HG03575 (cell line): ENCODE data around the gene MSH3.
"Not testable (repeated sequence)": the region's sequence is repeated elsewhere in the genome, so short reads cannot be mapped to it uniquely, and the experiment has no call there.

Experiments
- ATAC-seq: cut with Tn5 transposase; IDR thresholded peaks from one replicate; pipeline ENCODE4 v1.9.1; 2021; ENCODE audit not compliant: unreplicated experiment, insufficient number of reproducible peaks, low FRiP score; ENCODE audit errors: extremely low read depth

The MSH3 gene

GRCh38 chr5:80777347-80778287 lies 123.2 kb downstream of the MSH3 start:
- no peak for ATAC-seq

DNA sequence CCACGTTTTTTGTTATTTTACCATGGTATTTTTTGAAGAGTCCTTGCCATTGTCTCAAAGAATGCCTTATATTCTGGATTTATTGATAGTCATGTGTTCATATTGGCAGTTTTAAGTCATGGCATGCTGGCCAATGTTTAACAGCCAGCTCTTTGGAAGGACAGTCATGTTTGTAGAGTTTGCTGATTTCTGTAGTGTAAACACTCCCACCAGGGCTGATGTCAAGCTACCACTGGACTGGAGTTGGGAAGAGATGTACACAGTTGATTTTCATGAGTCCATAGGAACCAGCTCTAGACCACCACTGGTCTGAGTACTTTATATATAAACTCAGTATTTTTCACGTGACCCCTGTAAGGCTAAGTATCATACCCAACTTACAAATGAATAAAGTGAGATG lies 125.6 kb downstream of the MSH3 start:
- no peak for ATAC-seq

DNA sequence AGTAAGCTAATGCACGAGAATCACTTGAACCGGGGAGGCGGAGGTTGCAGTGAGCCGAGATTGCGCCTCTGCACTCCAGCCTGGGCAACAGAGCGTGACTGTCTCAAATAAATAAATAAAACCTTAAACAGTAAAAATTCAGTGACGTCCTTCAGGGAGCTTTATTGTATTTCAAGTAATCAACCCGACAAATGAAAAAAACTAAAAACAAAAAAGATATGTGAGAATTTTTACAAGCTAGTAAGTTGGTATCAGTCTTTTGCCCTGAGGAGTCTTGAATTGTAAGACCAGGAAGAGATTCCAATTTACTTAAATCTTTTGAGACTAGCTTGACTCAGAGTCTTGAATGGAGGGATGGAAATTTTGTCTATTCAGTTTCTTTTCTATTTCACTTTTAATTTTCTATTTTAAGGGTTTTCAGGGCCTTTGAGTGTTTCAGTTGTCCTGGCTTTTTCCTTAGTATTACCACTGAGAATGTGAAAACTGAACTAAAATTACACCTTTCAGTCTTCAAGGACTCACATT lies 126.4 kb downstream of the MSH3 start:
- no peak for ATAC-seq

- ATAC-seq = no peak
Measured at GRCh38 chr5:80781356-80781755, 126.9 kb downstream of the MSH3 start.

- no peak for ATAC-seq
Measured at GRCh38 chr5:80782626-80783025, 128.2 kb downstream of the MSH3 start.

DNA sequence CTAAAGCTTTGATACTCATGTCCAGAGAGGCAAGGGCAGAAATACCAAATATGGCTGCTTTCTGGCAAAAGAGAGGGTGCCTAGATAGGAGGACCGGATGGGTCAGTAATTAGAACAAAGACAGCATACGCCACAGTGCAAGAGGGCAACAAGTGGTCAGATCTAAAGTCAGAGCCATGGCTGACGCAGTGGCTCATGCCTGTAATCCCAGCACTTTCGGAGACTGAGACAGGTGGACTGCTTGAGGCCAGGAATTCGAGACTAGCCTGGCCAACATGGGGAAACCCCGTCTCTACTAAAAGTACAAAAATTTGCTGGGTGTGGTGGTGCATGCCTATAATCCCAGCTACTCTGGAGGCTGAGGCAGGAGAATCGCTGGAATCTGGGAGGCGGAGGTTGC lies 129.3 kb downstream of the MSH3 start:
- not testable (repeated sequence) for ATAC-seq

DNA sequence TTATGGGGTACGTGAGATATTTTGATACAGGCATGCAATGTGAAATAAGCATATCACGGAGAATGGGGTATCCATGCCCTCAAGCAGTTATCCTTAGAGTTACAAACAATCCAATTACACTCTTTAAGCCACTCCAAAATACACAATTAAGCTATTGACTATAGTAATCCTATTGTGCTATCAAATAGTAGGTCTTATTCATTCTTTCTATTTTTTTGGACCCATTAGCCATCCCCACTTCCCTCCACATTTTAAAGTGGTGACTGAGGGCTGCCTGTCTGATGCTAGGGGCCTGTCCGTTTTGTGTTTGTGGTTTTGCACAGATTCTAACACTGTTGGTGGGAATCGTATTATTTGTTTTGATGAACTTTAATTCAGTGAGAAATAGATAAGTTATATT lies 130.0 kb downstream of the MSH3 start:
- ATAC-seq = no peak

- not testable (repeated sequence) for ATAC-seq
Measured at GRCh38 chr5:80789319-80790016, 135.0 kb downstream of the MSH3 start.

- no peak for ATAC-seq
Measured at GRCh38 chr5:80790698-80791097, 136.2 kb downstream of the MSH3 start.

GRCh38 chr5:80793354-80793753 lies 138.9 kb downstream of the MSH3 start:
- ATAC-seq = no peak

DNA sequence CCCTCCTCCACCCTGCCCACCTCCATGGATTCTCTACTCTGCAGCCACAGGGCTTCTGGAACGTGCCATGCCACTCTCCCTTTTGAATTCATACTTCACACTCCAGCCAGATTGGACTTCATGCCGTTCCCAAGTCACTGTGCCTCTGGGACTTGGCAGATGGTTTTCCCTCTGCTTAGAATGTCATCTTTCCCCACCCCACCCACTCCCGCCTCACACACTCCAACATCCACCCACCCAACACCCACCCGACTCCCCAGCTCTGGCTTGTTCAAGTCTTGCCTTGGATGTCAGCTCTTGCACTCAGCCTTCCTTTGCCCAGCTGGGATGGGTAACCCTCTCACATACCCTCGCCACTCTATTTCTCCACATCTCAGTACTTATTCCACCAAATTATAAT lies 142.4 kb downstream of the MSH3 start:
- ATAC-seq = no peak

- ATAC-seq = no peak
Measured at GRCh38 chr5:80797428-80798024, 143.1 kb downstream of the MSH3 start.

DNA sequence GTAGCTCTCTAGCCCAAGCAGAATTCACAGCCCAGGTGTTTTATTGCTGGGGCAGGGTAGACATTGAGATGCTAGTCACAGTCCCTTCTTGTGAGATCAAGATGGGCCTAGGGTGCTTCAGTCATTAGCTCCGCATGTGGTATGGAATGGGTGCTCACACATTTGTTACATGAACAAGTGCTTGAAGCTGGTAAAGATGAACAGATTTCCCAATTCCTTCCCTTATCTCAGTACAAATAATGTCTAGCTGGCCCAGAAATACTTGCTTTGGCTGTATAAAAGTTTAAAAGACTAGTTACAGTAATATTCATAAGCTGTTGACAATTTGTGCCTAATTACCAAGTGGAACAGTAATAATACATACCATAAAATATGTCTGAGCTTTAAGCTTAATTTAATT lies 143.7 kb downstream of the MSH3 start:
- ATAC-seq = no peak

DNA sequence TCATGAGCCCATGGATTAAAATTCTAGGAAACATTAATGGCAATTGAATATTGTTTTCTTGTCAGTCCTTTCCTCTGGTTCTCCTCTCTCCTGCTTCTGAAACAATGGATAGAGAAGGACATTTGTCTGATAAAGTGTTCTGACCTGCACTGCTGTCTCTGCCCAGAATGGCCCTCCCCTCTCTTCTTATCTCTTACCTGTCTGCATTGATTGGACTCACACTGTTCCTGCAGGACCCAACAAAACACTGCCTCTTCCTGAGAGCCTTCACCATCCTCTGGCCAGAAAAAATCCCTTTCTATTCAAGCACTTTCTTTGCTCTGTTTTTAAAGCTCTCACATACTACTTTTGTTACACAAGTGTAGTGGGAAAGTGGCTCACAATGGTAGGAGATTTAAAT lies 144.2 kb downstream of the MSH3 start:
- no peak for ATAC-seq

- no peak for ATAC-seq
Measured at GRCh38 chr5:80799041-80799440, 144.6 kb downstream of the MSH3 start.

DNA sequence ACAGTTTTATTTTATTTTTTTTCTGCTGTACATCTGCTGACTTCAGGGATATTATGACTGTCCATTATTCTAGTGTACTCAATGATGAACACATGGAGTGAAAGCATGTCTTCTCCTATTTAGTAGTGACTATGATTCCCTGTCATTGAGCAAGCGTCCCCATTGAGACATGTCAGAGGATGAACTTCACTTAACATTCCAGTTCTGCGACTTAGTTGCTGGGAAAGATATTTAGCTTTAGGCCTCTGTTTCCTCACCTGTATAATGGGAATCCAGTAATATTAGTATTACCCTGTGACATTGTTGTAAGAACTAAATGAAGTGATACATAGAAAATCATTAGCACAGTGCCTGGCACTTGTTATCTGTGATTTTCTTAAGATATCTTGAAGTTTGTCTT lies 145.1 kb downstream of the MSH3 start:
- ATAC-seq = no peak

- ATAC-seq = no peak
Measured at GRCh38 chr5:80804332-80804731, 149.9 kb downstream of the MSH3 start.

DNA sequence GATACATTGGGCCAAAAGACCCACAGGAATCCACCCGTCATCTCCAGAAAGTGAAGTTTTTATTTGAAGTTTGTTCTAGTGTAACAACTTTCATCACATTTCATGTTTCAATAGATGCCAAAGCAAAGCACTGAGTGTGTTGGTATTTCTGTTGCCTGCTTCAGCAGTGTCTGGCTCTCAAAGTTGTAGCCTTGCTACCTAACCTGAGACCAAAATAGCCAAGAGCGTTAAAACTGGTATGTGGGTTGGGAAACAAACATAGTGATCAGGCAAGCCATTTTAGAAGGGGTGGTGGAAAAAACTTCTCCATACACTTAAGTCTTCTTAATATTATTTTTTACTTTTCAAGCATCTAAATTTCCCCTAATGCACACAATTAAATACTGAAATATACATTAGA lies 150.6 kb downstream of the MSH3 start:
- ATAC-seq = no peak

DNA sequence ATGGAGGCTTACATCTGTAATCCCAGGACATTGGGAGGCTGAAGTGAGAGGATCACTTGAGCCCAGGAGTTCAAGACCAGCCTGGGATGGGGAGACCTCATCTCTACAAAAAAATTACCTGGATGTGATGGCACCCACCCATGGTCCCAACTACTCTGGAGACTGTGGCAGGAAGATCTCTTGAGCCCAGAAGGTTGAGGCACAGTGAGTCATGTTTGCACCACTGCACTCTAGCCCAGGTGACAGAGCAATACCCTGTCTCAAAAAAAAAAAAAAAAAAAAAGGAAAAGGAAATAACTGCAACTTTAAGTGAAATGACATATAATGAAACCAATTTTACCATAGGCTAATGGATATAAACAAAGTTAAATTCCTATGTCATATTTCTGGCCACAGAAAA lies 152.5 kb downstream of the MSH3 start:
- ATAC-seq = no peak

GRCh38 chr5:80809451-80809850 lies 155.0 kb downstream of the MSH3 start:
- no peak for ATAC-seq
